DND-41 (cell line): Measurements from ENCODE around the gene CFAP410.

ENCODE experiments used
- ATAC-seq: fragments of 200-7000 bp; cut with Tn5 transposase; 3 replicates; pipeline ENCODE4 v1.9.1; 2021; ENCODE audit warnings: low read depth; ENCODE audit not compliant: insufficient read depth
- DNase-seq: peaks from one replicate; pipeline ENCODE4 v3.0.0-alpha.2; 2020
- H2AFZ ChIP-seq: 2 replicates; pipeline ENCODE4 v1.6.0; 2012; ENCODE audit warnings: low read depth, low read length
- H3K27ac ChIP-seq: 2 replicates; pipeline ENCODE4 v1.5.1; 2012; ENCODE audit warnings: low read length, inconsistent platforms
- H3K27me3 ChIP-seq: fragments of 200-600 bp; sonication (generic); 2 replicates; pipeline ENCODE4 v1.6.0; 2012; ENCODE audit warnings: low read length, mild to moderate bottlenecking, inconsistent platforms; ENCODE audit not compliant: insufficient read depth, poor library complexity
- H3K36me3 ChIP-seq: 2 replicates; pipeline ENCODE4 v1.5.1; 2012; ENCODE audit warnings: low read length, inconsistent platforms; ENCODE audit not compliant: insufficient read depth
- H3K4me1 ChIP-seq: 2 replicates; pipeline ENCODE4 v1.5.1; 2012; ENCODE audit warnings: mild to moderate bottlenecking, low read length; ENCODE audit not compliant: insufficient read depth
- H3K4me2 ChIP-seq: 2 replicates; pipeline ENCODE4 v1.6.0; 2012; ENCODE audit warnings: mild to moderate bottlenecking, moderate library complexity, low read length, inconsistent platforms; ENCODE audit not compliant: insufficient read depth
- H3K4me3 ChIP-seq, 2 experiments: fragments of 200-600 bp in 1 of 2; shearing (Covaris generic) in 1 of 2; 2 replicates each; pipeline ENCODE4 v1.5.1; 2012 to 2016; ENCODE audit warnings: inconsistent platforms in 2 of 2, low read length in 2 of 2, mild to moderate bottlenecking in 2 of 2, low read depth in 1 of 2, moderate library complexity in 1 of 2
- H3K79me2 ChIP-seq: 2 replicates; pipeline ENCODE4 v1.6.0; 2012; ENCODE audit warnings: low read length, inconsistent platforms; ENCODE audit not compliant: insufficient read depth
- H3K9ac ChIP-seq: 2 replicates; pipeline ENCODE4 v1.6.0; 2012; ENCODE audit warnings: low read depth, mild to moderate bottlenecking, inconsistent platforms, low read length, moderate library complexity
- H3K9me3 ChIP-seq: 2 replicates; pipeline ENCODE4 v1.5.1; 2012; ENCODE audit warnings: low read length, moderate library complexity, mild to moderate bottlenecking, inconsistent platforms; ENCODE audit not compliant: insufficient read depth, severe bottlenecking
- H4K20me1 ChIP-seq: 2 replicates; pipeline ENCODE4 v1.6.0; 2012; ENCODE audit warnings: low read length; ENCODE audit not compliant: insufficient read depth
- CTCF ChIP-seq: IDR thresholded peaks from 2 replicates; pipeline ENCODE4 v1.5.1; 2012; ENCODE audit warnings: borderline replicate concordance, low read length, moderate library complexity, mild to moderate bottlenecking; ENCODE audit not compliant: poor library complexity, severe bottlenecking; ENCODE audit errors: extremely low read depth
- EZH2 ChIP-seq: IDR thresholded peaks from 3 replicates; pipeline ENCODE4 v1.6.1; 2012; ENCODE audit warnings: borderline replicate concordance, low read depth, mild to moderate bottlenecking, moderate library complexity, low read length, inconsistent platforms; ENCODE audit not compliant: severe bottlenecking

Gene CFAP410

GRCh38 chr21:44352253-44352860, 13.2 kb upstream of the CFAP410 start:
- TF ChIP-seq EZH2 (no peak), CTCF (no peak)
- no peaks in the 10 kb centered on the region for H3K79me2 ChIP-seq
- no peak overlapping the region for H3K4me3 ChIP-seq
- H3K36me3 ChIP-seq = no peaks in the 10 kb centered on the region
- no peaks in the 10 kb centered on the region for H4K20me1 ChIP-seq
- no peaks in the 10 kb centered on the region for H3K9me3 ChIP-seq
- ATAC-seq (no peak), DNase-seq (no peak)
- no peaks in the 10 kb centered on the region for H3K27me3 ChIP-seq
- peak overlapping the region; percentile 77 for H3K27ac ChIP-seq
- H3K4me2 ChIP-seq = peak overlapping the region; percentile 48
- H3K9ac ChIP-seq = peak overlapping the region; percentile 28
- peaks cover 45% of the 10 kb centered on the region for H3K4me1 ChIP-seq
- no peak overlapping the region; the same call in 1 of the 2 replicates for H2AFZ ChIP-seq

GRCh38 chr21:44351535-44352252, 12.5 kb upstream of the CFAP410 start:
- Histone ChIP-seq H3K36me3 (no peaks in the 10 kb centered on the region), H3K4me2 (no peak overlapping the region; the same call in 1 of the 2 replicates), H3K27ac (peak overlapping the region; percentile 77), H4K20me1 (no peaks in the 10 kb centered on the region), H3K79me2 (no peaks in the 10 kb centered on the region), H3K9me3 (no peaks in the 10 kb centered on the region), H3K9ac (peak overlapping the region; percentile 28), H3K4me1 (peaks cover 45% of the 10 kb centered on the region), H3K4me3 (no peak overlapping the region), H2AFZ (no peak overlapping the region; the same call in 1 of the 2 replicates), H3K27me3 (no peaks in the 10 kb centered on the region)
- DNase-seq (no peak), ATAC-seq (no peak)
- TF ChIP-seq EZH2 (no peak), CTCF (no peak)

- Histone ChIP-seq H3K4me1 (peaks cover 45% of the 10 kb centered on the region), H3K4me3 (no peak overlapping the region), H3K9me3 (no peaks in the 10 kb centered on the region), H3K4me2 (no peak overlapping the region), H3K36me3 (no peaks in the 10 kb centered on the region), H4K20me1 (no peaks in the 10 kb centered on the region), H3K9ac (no peak overlapping the region), H2AFZ (no peak overlapping the region), H3K27ac (peak overlapping the region; percentile 22; the same call in 1 of the 2 replicates), H3K79me2 (no peaks in the 10 kb centered on the region), H3K27me3 (no peaks in the 10 kb centered on the region)
- ATAC-seq (no peak), DNase-seq (no peak)
- TF ChIP-seq EZH2 (no peak), CTCF (no peak)
Observed at GRCh38 chr21:44350773-44351481, 11.7 kb upstream of the CFAP410 start.
